CD14-positive monocyte (primary cell): ENCODE results near the gene PCDHGA6. TPM values are rescaled to one million over a fixed set of nuclear protein-coding genes. Genes with fewer than 3 reads are reported as not detected.
A peak's percentile ranks its signal among the peaks of the same experiment; 100 is the strongest.

ENCODE experiments used
- DNase-seq, 3 donors: peaks; one replicate each; pipeline ENCODE4 v3.0.0-alpha.2; 2011 to 2022
- H2AFZ ChIP-seq: 2 replicates; pipeline ENCODE4 v1.6.0; 2012; ENCODE audit warnings: mild to moderate bottlenecking, low read depth, low read length, inconsistent platforms; ENCODE audit not compliant: insufficient read depth, poor library complexity, severe bottlenecking
- H3K27ac ChIP-seq, 2 donors: 1 replicate in 1 of 2; 2 replicates in 1 of 2; pipeline ENCODE4 v1.5.1; 2012 to 2013; ENCODE audit warnings: low read length in 2 of 2, control low read depth in 1 of 2, inconsistent platforms in 1 of 2, low read depth in 1 of 2, mild to moderate bottlenecking in 1 of 2
- H3K27me3 ChIP-seq, 2 donors: one replicate each; pipeline versions ENCODE4 v1.6.0 to v1.6.1; 2011 to 2013; ENCODE audit warnings: low read length in 2 of 2; ENCODE audit not compliant: control insufficient read depth in 2 of 2, insufficient read depth in 2 of 2
- H3K36me3 ChIP-seq, 2 donors: replicated peaks in 1 of 2; 1 replicate in 1 of 2; 2 replicates in 1 of 2; pipeline versions ENCODE4 v1.5.1 to v1.6.1; 2012 to 2013; ENCODE audit warnings: low read length in 2 of 2, control low read depth in 1 of 2, inconsistent platforms in 1 of 2, mild to moderate bottlenecking in 1 of 2; ENCODE audit not compliant: insufficient read depth in 2 of 2, control insufficient read depth in 1 of 2
- H3K4me1 ChIP-seq, 2 donors: 1 replicate in 1 of 2; 2 replicates in 1 of 2; pipeline versions ENCODE4 v1.5.1 to v1.6.1; 2012 to 2013; ENCODE audit warnings: low read length in 2 of 2, control low read depth in 1 of 2, inconsistent platforms in 1 of 2, mild to moderate bottlenecking in 1 of 2, moderate library complexity in 1 of 2; ENCODE audit not compliant: insufficient read depth in 2 of 2, control insufficient read depth in 1 of 2
- H3K4me2 ChIP-seq: replicated peaks from 2 replicates; pipeline ENCODE3; 2012; ENCODE audit warnings: low read length, moderate library complexity, mild to moderate bottlenecking; ENCODE audit not compliant: poor library complexity, severe bottlenecking; ENCODE audit errors: extremely low read depth
- H3K4me3 ChIP-seq, 3 experiments: fragments of 200-600 bp in 1 of 3; sonication (generic) in 1 of 3; replicated peaks in 1 of 3; 1 replicate in 2 of 3; 2 replicates in 1 of 3; pipeline ENCODE4 v1.5.1; 2011 to 2013; ENCODE audit warnings: low read length in 3 of 3, mild to moderate bottlenecking in 3 of 3, control low read depth in 2 of 3, low read depth in 2 of 3, inconsistent platforms in 1 of 3, moderate library complexity in 1 of 3
- H3K79me2 ChIP-seq: 2 replicates; pipeline ENCODE4 v1.6.0; 2012; ENCODE audit warnings: mild to moderate bottlenecking, control low read depth, inconsistent platforms, low read length, moderate library complexity; ENCODE audit not compliant: insufficient read depth
- H3K9ac ChIP-seq: 2 replicates; pipeline ENCODE4 v1.6.0; 2017; ENCODE audit warnings: low read length, mild to moderate bottlenecking; ENCODE audit not compliant: insufficient read depth, poor library complexity, severe bottlenecking
- H3K9me3 ChIP-seq, 2 donors: replicated peaks in 1 of 2; 1 replicate in 1 of 2; 2 replicates in 1 of 2; pipeline versions ENCODE4 v1.5.1 to v1.6.1; 2012 to 2013; ENCODE audit warnings: low read length in 2 of 2, control low read depth in 1 of 2; ENCODE audit not compliant: control insufficient read depth in 1 of 2, insufficient read depth in 1 of 2
- H4K20me1 ChIP-seq: 2 replicates; pipeline ENCODE4 v1.6.0; 2012; ENCODE audit warnings: mild to moderate bottlenecking, low read length, control low read depth, moderate library complexity; ENCODE audit not compliant: insufficient read depth
- H3K27ac Mint-ChIP-seq, 7 donors: one replicate each; pipeline ENCODE4 v1.8.0; 2020; ENCODE audit warnings: mild to moderate bottlenecking in 7 of 7, mixed read lengths in 7 of 7, moderate library complexity in 6 of 7, inconsistent platforms in 2 of 7
- H3K27me3 Mint-ChIP-seq, 3 donors: one replicate each; pipeline ENCODE4 v1.8.0; 2021 to 2022; ENCODE audit warnings: low read depth in 3 of 3, mild to moderate bottlenecking in 3 of 3, mixed read lengths in 3 of 3, moderate library complexity in 3 of 3, inconsistent platforms in 1 of 3
- H3K36me3 Mint-ChIP-seq, 2 donors: one replicate each; pipeline ENCODE4 v1.8.0; 2020; ENCODE audit warnings: mixed read lengths in 2 of 2, inconsistent platforms in 1 of 2, mild to moderate bottlenecking in 1 of 2
- H3K4me1 Mint-ChIP-seq: one replicate; pipeline ENCODE4 v1.8.0; 2020; ENCODE audit warnings: mild to moderate bottlenecking, mixed read lengths
- H3K4me3 Mint-ChIP-seq, 2 donors: one replicate each; pipeline ENCODE4 v1.8.0; 2020; ENCODE audit warnings: mild to moderate bottlenecking in 2 of 2, mixed read lengths in 2 of 2, moderate library complexity in 1 of 2
- H3K9me3 Mint-ChIP-seq, 7 donors: one replicate each; pipeline ENCODE4 v1.8.0; 2020 to 2022; ENCODE audit warnings: mixed read lengths in 7 of 7, mild to moderate bottlenecking in 6 of 7, moderate library complexity in 6 of 7, inconsistent platforms in 2 of 7
- WGBS: methylation state at CpG from one replicate; pipeline ENCODE4 v1.1.5; 2013; ENCODE audit warnings: missing lambda C conversion rate; ENCODE audit not compliant: insufficient coverage; 5-methylcytosine and 5-hydroxymethylcytosine counted together
- intact Hi-C, 2 donors: fragments of 100-400 bp; cut with micrococcal nuclease; formaldehyde crosslinking; loops; one replicate each; pipeline versions ENCODE4 v1.15.0 to v1.15.1; 2023
- polyA plus RNA-seq, 3 donors: library from polyadenylated mRNA; depleted of rRNA in 1 of 3; unstranded in 2 of 3; stranded (reverse) in 1 of 3; fragments of 300-500 nt in 2 of 3; fragments of >200 nt in 1 of 3; fragmentation: Illumina TruSeq in 2 of 3; gene quantifications; 1 replicate in 2 of 3; 2 replicates in 1 of 3; pipeline ENCODE4 v1.2.3, GENCODE V29; 2012 to 2021
- TF ChIP-seq, protein P1 (sequence below): fragments of 200-600 bp; IDR thresholded peaks from one replicate; pipeline ENCODE4 v1.8.0; 2022; ENCODE audit warnings: antibody characterized with exemption, mild to moderate bottlenecking

PCDHGA6 gene
- polyA plus RNA-seq, 3 donors: not detected

- no peak for DNase-seq
- Histone ChIP-seq H3K9ac (no peak overlapping the region), H4K20me1 (no peaks in the 10 kb centered on the region), H3K79me2 (no peaks in the 10 kb centered on the region), H3K9me3 (peaks cover 52 to 68% of the 10 kb centered on the region in 2 donors), H3K27ac (no peak overlapping the region), H3K4me1 (no peaks in the 10 kb centered on the region), H3K36me3 (no peaks in the 10 kb centered on the region), H3K4me2 (no peak overlapping the region), H3K27me3 (peaks cover 57 to 97% of the 10 kb centered on the region in 2 donors), H3K4me3 (no peak overlapping the region), H2AFZ (no peak overlapping the region)
- peak overlapping the region in 1 of 2 donors; percentile 71 for H3K4me3 Mint-ChIP-seq
- peaks cover 70 to 80% (median 78%) of the 10 kb centered on the region in 3 donors for H3K27me3 Mint-ChIP-seq
- 36% methylated on average over 31 of the region's 46 CpGs for WGBS
- H3K36me3 Mint-ChIP-seq: peaks cover 11 to 14% of the 10 kb centered on the region in 2 donors
- no peak overlapping the region for H3K27ac Mint-ChIP-seq
- TF ChIP-seq, protein P1, sequence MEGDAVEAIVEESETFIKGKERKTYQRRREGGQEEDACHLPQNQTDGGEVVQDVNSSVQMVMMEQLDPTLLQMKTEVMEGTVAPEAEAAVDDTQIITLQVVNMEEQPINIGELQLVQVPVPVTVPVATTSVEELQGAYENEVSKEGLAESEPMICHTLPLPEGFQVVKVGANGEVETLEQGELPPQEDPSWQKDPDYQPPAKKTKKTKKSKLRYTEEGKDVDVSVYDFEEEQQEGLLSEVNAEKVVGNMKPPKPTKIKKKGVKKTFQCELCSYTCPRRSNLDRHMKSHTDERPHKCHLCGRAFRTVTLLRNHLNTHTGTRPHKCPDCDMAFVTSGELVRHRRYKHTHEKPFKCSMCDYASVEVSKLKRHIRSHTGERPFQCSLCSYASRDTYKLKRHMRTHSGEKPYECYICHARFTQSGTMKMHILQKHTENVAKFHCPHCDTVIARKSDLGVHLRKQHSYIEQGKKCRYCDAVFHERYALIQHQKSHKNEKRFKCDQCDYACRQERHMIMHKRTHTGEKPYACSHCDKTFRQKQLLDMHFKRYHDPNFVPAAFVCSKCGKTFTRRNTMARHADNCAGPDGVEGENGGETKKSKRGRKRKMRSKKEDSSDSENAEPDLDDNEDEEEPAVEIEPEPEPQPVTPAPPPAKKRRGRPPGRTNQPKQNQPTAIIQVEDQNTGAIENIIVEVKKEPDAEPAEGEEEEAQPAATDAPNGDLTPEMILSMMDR: no peak
- peaks cover 41 to 79% (median 70%) of the 10 kb centered on the region in 7 donors for H3K9me3 Mint-ChIP-seq
- peaks cover 8% of the 10 kb centered on the region for H3K4me1 Mint-ChIP-seq
- intact Hi-C loops: no loop called here
These were observed 7.4 kb upstream of the PCDHGA6 start for GRCh38 chr5:141366016-141366896.

GRCh38 chr5:141369994-141370848 is 3.5 kb upstream of the PCDHGA6 start, which contains the start of gene PCDHGB3:
TSS of gene PCDHGB3 (plus strand) at chr5:141370242. CDS start at chr5:141370395, 153 bp downstream.
- intact Hi-C loops: no loop called here
- peaks cover 59 to 66% of the 10 kb centered on the region in 2 donors for H3K9me3 ChIP-seq
- peaks cover 8% of the 10 kb centered on the region for H3K4me1 Mint-ChIP-seq
- no peaks in the 10 kb centered on the region for H3K79me2 ChIP-seq
- H3K9ac ChIP-seq: no peak within 1 kb of the TSS
- H3K27ac ChIP-seq: no peak within 1 kb of the TSS
- no peaks in the 10 kb centered on the region for H4K20me1 ChIP-seq
- H3K9me3 Mint-ChIP-seq: peaks cover 44 to 79% (median 68%) of the 10 kb centered on the region in 7 donors
- no peaks in the 10 kb centered on the region for H3K4me1 ChIP-seq
- H3K4me3 ChIP-seq: peak within 1 kb of the TSS in 2 of 3 experiments; percentile 8 to 53
- TF ChIP-seq, protein P1: no peak
- H3K4me3 Mint-ChIP-seq: peak within 1 kb of the TSS; percentile 68 to 88
- H3K4me2 ChIP-seq: peak within 1 kb of the TSS; percentile 58
- no peak within 1 kb of the TSS for H3K27ac Mint-ChIP-seq
- H3K27me3 Mint-ChIP-seq: peaks cover 60 to 78% (median 75%) of the 10 kb centered on the region in 3 donors
- DNase-seq: no peak
- H2AFZ ChIP-seq: no peak within 1 kb of the TSS
- WGBS: 19% methylated on average over 30 of the region's 32 CpGs
- no peaks in the 10 kb centered on the region for H3K36me3 ChIP-seq
- H3K36me3 Mint-ChIP-seq: peaks cover 6 to 12% of the 10 kb centered on the region in 2 donors
- H3K27me3 ChIP-seq: peaks cover 44 to 100% of the 10 kb centered on the region in 2 donors
